DND-41 (cell line): Measurements from ENCODE around the gene PLCB4.

ENCODE experiments used
- ATAC-seq: fragments of 200-7000 bp; cut with Tn5 transposase; 3 replicates; pipeline ENCODE4 v1.9.1; 2021; ENCODE audit warnings: low read depth; ENCODE audit not compliant: insufficient read depth
- DNase-seq: peaks from one replicate; pipeline ENCODE4 v3.0.0-alpha.2; 2020
- H2AFZ ChIP-seq: 2 replicates; pipeline ENCODE4 v1.6.0; 2012; ENCODE audit warnings: low read depth, low read length
- H3K27ac ChIP-seq: 2 replicates; pipeline ENCODE4 v1.5.1; 2012; ENCODE audit warnings: low read length, inconsistent platforms
- H3K27me3 ChIP-seq: fragments of 200-600 bp; sonication (generic); 2 replicates; pipeline ENCODE4 v1.6.0; 2012; ENCODE audit warnings: low read length, mild to moderate bottlenecking, inconsistent platforms; ENCODE audit not compliant: insufficient read depth, poor library complexity
- H3K36me3 ChIP-seq: 2 replicates; pipeline ENCODE4 v1.5.1; 2012; ENCODE audit warnings: low read length, inconsistent platforms; ENCODE audit not compliant: insufficient read depth
- H3K4me1 ChIP-seq: 2 replicates; pipeline ENCODE4 v1.5.1; 2012; ENCODE audit warnings: mild to moderate bottlenecking, low read length; ENCODE audit not compliant: insufficient read depth
- H3K4me2 ChIP-seq: 2 replicates; pipeline ENCODE4 v1.6.0; 2012; ENCODE audit warnings: mild to moderate bottlenecking, moderate library complexity, low read length, inconsistent platforms; ENCODE audit not compliant: insufficient read depth
- H3K4me3 ChIP-seq, 2 experiments: fragments of 200-600 bp in 1 of 2; shearing (Covaris generic) in 1 of 2; 2 replicates each; pipeline ENCODE4 v1.5.1; 2012 to 2016; ENCODE audit warnings: inconsistent platforms in 2 of 2, low read length in 2 of 2, mild to moderate bottlenecking in 2 of 2, low read depth in 1 of 2, moderate library complexity in 1 of 2
- H3K79me2 ChIP-seq: 2 replicates; pipeline ENCODE4 v1.6.0; 2012; ENCODE audit warnings: low read length, inconsistent platforms; ENCODE audit not compliant: insufficient read depth
- H3K9ac ChIP-seq: 2 replicates; pipeline ENCODE4 v1.6.0; 2012; ENCODE audit warnings: low read depth, mild to moderate bottlenecking, inconsistent platforms, low read length, moderate library complexity
- H3K9me3 ChIP-seq: 2 replicates; pipeline ENCODE4 v1.5.1; 2012; ENCODE audit warnings: low read length, moderate library complexity, mild to moderate bottlenecking, inconsistent platforms; ENCODE audit not compliant: insufficient read depth, severe bottlenecking
- H4K20me1 ChIP-seq: 2 replicates; pipeline ENCODE4 v1.6.0; 2012; ENCODE audit warnings: low read length; ENCODE audit not compliant: insufficient read depth
- EZH2 ChIP-seq: IDR thresholded peaks from 3 replicates; pipeline ENCODE4 v1.6.1; 2012; ENCODE audit warnings: borderline replicate concordance, low read depth, mild to moderate bottlenecking, moderate library complexity, low read length, inconsistent platforms; ENCODE audit not compliant: severe bottlenecking
- TF ChIP-seq, protein P1 (sequence below): IDR thresholded peaks from 2 replicates; pipeline ENCODE4 v1.5.1; 2012; ENCODE audit warnings: borderline replicate concordance, low read length, moderate library complexity, mild to moderate bottlenecking; ENCODE audit not compliant: poor library complexity, severe bottlenecking; ENCODE audit errors: extremely low read depth

Gene PLCB4

DNA sequence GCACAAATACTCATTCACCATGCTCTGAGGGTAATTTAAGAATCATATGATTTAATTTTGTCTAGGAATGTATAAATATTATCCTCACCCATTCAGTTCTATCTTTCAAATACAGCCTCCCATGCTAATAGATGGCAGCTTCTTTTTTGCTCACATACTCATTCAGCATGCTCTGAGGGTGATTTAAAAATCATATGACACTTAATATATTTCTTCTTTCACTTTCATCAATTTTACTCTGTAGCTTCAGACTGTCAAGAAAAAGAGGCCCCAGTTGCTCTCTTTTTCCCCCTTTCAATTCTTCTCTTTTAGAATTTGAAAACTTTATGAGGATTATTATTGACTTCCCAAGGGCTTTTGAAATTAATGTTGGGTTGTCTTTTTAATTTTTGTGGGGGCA is 283.9 kb downstream of the PLCB4 start:
- no peak overlapping the region for H3K27ac ChIP-seq
- peaks cover 43% of the 10 kb centered on the region for H3K4me1 ChIP-seq
- H2AFZ ChIP-seq, result no peak overlapping the region
- H3K36me3 ChIP-seq, result no peaks in the 10 kb centered on the region
- H3K4me2 ChIP-seq, result no peak overlapping the region
- H3K27me3 ChIP-seq, result no peaks in the 10 kb centered on the region
- TF ChIP-seq EZH2, result no peak
- DNase-seq (no peak), ATAC-seq (no peak)
- H3K79me2 ChIP-seq, result no peaks in the 10 kb centered on the region
- no peak overlapping the region for H3K9ac ChIP-seq
- H3K4me3 ChIP-seq, result no peak overlapping the region
- H4K20me1 ChIP-seq, result no peaks in the 10 kb centered on the region
- no peaks in the 10 kb centered on the region for H3K9me3 ChIP-seq

DNA sequence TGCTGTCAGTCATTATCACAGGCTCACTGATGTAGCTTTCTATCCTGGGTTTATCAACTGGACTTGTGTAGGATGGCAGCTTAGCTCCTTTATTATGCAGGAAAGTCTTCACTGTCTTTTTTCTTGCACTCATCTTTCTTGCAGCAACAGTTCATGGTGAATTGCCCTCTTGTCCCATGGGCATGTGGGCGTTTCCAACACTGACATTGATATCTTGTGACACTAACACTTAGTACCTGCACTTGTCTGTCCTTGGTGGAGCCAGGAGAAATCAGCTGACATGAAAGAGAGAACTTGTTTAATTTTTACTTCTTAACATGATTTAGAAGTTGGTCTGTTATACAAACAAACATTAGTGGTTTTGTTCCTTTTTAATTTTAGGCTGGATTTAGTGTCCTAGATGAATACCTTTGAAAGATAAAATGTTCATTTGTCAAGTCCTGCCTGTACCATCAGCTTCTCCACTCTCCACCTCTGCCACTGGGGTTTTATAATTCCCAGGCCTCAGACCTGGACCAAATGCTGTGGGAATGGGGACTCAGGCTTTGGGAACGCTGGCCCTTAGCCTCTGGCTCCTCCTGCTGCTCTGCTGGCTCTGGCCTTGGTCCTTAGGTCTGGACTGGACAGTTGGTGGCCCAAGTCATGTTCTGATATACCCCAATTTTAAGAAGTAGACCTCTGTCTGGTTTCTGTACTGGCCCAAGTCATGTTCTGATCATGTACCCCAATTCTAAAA is 284.5 kb downstream of the PLCB4 start:
- no peaks in the 10 kb centered on the region for H3K79me2 ChIP-seq
- ATAC-seq, result no peak

DNA sequence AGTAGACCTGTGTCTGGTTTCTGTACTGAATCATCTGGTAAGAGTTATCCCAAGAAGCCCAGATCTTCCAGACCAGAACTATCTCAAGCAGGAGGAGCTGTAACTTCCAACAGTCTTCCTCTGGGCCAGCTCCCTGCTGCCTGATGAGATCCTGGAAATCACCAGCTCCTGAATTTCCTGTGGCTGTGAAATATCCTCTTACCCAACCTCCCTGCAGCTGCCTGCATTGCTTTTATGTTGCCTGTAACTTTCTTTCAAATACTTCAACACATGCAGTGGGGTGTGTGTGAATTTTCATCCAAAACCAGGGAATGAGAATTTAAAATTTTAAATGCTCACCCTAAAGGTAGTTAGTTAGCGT is 285.0 kb downstream of the PLCB4 start:
- peak overlapping the region; percentile 30; the same call in 1 of the 2 replicates for H3K27ac ChIP-seq
- no peaks in the 10 kb centered on the region for H3K36me3 ChIP-seq
- DNase-seq (no peak), ATAC-seq (no peak)
- H3K4me2 ChIP-seq, result no peak overlapping the region
- H2AFZ ChIP-seq, result no peak overlapping the region
- H3K27me3 ChIP-seq, result no peaks in the 10 kb centered on the region
- H3K79me2 ChIP-seq, result no peaks in the 10 kb centered on the region
- H4K20me1 ChIP-seq, result no peaks in the 10 kb centered on the region
- H3K4me1 ChIP-seq, result peaks cover 31% of the 10 kb centered on the region
- no peaks in the 10 kb centered on the region for H3K9me3 ChIP-seq
- no peak overlapping the region for H3K9ac ChIP-seq
- TF ChIP-seq, protein P1, sequence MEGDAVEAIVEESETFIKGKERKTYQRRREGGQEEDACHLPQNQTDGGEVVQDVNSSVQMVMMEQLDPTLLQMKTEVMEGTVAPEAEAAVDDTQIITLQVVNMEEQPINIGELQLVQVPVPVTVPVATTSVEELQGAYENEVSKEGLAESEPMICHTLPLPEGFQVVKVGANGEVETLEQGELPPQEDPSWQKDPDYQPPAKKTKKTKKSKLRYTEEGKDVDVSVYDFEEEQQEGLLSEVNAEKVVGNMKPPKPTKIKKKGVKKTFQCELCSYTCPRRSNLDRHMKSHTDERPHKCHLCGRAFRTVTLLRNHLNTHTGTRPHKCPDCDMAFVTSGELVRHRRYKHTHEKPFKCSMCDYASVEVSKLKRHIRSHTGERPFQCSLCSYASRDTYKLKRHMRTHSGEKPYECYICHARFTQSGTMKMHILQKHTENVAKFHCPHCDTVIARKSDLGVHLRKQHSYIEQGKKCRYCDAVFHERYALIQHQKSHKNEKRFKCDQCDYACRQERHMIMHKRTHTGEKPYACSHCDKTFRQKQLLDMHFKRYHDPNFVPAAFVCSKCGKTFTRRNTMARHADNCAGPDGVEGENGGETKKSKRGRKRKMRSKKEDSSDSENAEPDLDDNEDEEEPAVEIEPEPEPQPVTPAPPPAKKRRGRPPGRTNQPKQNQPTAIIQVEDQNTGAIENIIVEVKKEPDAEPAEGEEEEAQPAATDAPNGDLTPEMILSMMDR, result no peak
- TF ChIP-seq EZH2, result no peak
- H3K4me3 ChIP-seq, result no peak overlapping the region

More for the DNA sequence above, 284.5 kb downstream of the PLCB4 start:
- Histone ChIP-seq H3K36me3 (no peaks in the 10 kb centered on the region), H4K20me1 (no peaks in the 10 kb centered on the region), H3K9ac (no peak overlapping the region), H3K4me2 (no peak overlapping the region), H3K9me3 (no peaks in the 10 kb centered on the region), H3K4me3 (no peak overlapping the region), H2AFZ (no peak overlapping the region), H3K27me3 (no peaks in the 10 kb centered on the region), H3K4me1 (peaks cover 37% of the 10 kb centered on the region), H3K27ac (peak overlapping the region; percentile 30; the same call in 1 of the 2 replicates)
- no peak for DNase-seq
- TF ChIP-seq, protein P1, result no peak
- no peak for TF ChIP-seq EZH2

DNA sequence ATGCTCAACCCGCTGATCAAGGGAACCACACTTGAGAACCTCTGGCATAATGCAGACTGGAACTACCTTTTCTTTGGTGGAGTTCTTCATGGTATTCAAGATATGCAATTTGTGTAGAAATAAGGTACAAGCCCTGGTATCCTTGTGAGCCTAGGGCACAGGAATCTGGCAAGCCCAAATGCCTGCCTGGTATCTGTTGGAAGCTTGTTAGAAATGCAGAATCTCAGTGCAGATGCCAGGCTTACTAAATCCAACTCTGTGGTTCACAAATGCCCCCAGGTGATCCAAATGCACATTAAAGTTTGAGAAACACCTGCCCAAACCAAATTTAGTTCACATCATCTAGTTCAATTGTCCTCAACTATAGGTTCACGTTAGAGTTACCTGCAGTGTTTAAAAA is 285.7 kb downstream of the PLCB4 start:
- H3K27ac ChIP-seq, result peak overlapping the region; percentile 15; the same call in 1 of the 2 replicates

More for the DNA sequence above, 285.7 kb downstream of the PLCB4 start:
- DNase-seq (no peak), ATAC-seq (no peak)
- Histone ChIP-seq H3K9me3 (no peaks in the 10 kb centered on the region), H2AFZ (no peak overlapping the region), H4K20me1 (no peaks in the 10 kb centered on the region), H3K9ac (no peak overlapping the region), H3K27me3 (no peaks in the 10 kb centered on the region), H3K36me3 (no peaks in the 10 kb centered on the region), H3K4me2 (no peak overlapping the region), H3K4me1 (peaks cover 24% of the 10 kb centered on the region), H3K79me2 (no peaks in the 10 kb centered on the region), H3K4me3 (no peak overlapping the region)
- TF ChIP-seq EZH2, result no peak
- TF ChIP-seq, protein P1, result no peak
